Embryonic facial prominence (tissue), 1 donor: ENCODE results near the gene ZNF793.

ENCODE experiments used
- DNase-seq: peaks from one replicate; pipeline ENCODE4 v3.0.0-alpha.2; 2016; ENCODE audit errors: extremely low spot score

ZNF793 gene

GRCh38 chr19:37565370-37565669 is 58.6 kb downstream of the ZNF793 start:
- no peak for DNase-seq

DNA sequence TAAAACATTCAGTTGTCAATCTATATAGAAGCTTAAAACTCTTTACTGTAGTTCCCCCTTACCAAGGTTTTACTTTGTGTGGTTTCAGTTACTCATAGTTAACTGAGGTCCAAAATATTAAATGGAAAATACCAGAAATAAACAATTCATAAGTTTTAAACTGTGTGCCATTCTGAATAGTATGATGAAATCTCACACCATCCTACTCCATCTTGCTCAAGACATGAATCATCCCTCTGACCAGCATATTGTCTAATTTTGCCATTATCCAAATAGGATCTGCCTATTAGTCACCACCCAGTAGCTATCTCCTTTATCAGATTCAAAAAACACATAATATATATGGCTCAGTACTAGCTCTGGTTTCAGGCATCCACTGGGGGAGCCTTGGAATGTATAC is 65.5 kb downstream of the ZNF793 start:
- DNase-seq: no peak

GRCh38 chr19:37583340-37583739 is 76.6 kb downstream of the ZNF793 start:
- no peak for DNase-seq
